HPDE6-E6E7 (cell line): ENCODE results near the gene DLX1.

ENCODE experiments used
- DNase-seq: peaks from one replicate; pipeline ENCODE4 v3.0.0; 2011; ENCODE audit warnings: missing footprints; ENCODE audit errors: extremely low spot score

DLX1 gene

DNA sequence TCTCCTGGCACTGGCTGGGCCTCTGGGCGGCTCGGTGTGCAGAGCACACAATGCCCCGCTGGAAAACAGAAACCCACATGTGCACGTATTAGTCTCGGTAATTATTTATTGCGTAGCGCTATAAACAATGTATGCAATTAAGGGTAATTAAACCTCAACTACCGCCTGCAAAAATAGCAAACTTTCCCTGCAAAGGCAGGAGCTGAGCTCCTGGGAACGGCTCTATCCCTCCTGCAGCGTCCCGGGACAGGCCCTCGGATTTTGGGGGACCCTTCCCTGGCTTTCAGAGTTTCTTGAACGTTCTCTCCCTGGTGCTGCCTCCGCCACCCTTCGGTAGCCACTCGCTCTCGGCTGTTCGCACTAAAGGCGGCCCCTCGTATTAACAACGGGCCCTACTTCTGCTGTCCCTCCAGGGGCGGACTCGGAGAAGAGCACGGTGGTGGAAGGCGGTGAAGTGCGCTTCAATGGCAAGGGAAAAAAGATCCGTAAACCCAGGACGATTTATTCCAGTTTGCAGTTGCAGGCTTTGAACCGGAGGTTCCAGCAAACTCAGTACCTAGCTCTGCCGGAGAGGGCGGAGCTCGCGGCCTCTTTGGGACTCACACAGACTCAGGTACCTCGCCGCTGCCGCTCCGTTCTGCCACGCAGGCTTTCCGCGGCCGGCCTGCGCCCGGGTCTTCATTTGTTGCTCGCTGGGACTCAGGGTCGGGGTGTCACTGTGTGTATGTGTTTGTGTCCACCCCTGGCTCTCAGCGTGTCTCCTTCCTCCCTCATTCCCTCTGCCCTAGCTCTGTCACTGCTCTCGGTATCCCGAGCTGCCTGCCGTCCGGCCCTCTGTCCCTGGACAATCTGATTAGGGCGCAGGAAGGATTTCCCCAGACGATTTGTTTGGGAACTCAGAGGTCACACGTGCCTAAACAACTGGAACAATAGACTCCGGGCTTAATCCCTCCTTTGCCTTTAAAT lies 1.2 kb downstream of the DLX1 start:
- DNase-seq = no peak

DNA sequence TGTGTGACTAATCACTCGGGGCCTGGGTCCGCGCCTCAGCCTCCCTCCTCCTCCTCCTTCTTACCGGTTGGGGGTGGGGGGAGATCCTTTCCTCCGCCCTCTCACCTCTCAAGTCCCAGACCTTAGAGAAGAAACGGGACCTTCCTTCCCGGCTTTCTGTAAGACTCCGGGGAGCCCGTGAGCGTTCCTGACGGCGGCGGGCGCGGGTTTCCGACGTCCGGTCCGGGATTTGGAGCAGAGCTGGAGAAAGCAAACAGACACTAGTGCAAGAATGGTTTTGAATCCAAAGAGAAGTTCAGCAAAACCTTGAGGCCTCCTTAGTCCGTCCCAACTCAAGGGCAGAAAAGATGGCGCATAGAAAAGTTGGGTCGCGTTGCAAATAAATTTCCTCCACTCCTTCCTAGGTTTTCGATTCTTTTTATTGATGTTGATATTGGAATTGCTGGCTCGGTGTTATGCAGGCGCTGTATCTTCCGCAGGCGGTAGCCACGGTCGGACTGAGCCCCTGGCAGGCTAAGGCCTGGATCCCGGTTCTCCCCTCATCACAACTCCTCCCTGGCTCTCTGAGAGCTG lies 2.0 kb downstream of the DLX1 start:
- DNase-seq = no peak

DNA sequence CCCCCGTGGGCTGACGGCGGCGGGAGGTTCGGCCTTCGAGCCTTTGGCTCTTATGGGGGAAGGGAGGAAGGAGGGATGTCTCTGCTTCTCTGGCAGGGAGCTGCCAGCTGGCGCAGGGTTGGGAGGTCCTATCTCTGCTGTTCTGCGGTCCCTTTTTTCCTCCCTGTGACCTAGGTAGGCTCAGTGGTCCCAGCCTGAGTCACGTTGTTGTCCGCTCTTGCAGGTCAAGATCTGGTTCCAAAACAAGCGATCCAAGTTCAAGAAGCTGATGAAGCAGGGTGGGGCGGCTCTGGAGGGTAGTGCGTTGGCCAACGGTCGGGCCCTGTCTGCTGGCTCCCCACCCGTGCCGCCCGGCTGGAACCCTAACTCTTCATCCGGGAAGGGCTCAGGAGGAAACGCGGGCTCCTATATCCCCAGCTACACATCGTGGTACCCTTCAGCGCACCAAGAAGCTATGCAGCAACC lies 2.5 kb downstream of the DLX1 start:
- no peak for DNase-seq

DNA sequence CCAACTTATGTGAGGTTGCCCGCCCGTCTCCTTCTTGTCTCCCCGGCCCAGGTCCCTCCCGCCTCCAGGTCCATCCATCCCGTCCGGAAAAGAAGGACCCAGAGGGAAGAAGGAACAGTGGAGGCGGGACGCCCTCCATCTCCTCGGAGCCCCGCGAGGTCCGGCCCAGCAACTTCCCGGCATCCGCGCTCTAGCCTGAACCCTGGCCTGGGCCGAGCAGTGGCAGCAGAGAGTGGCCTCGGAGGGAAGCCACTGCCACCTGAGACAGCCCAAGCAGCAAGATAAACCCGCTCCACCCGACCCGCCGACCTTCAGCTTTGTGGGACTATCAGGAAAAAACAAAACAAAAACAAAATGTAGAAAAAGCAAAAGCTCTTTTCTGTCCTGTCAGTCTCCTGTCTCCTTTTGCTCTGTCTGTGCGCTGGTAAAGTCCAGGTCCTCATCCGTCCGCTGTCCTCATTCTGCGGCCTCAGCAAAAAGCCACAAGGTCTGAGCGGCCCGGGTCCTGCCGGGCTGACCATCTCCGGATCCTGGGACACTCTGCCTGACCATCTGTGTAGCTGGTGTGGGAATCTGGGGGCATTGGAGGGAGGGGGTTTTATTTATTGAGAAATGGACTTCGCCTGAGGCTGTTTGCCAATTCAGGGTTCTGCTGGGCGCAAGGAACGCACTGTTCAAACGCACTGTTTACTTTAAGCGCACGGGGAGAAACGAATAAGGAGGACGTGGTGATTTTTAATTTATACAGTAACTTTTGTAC lies 3.1 kb downstream of the DLX1 start:
- DNase-seq = no peak

DNA sequence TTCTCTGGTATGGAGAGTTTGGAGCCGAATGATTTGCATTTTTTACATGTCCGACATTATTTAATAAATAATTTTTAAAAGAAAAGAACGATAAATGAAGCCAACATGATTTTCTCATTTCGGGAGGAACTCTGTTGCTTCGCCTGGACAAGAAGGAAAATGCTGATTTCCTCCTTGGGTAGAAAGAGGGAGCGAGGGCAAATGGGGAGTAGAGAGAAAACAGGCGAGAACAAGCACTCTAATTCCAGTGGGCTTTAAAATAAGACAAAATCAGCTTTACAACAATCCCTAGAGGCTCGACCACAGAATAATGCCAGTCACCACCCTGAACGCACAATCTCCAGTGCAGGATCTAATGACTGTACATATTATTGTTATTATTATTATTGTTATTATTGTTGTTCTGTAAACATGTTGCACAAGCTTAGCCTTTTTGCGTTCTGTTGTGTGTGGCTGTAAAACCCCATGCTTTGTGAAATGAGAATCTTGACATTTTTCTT lies 3.7 kb downstream of the DLX1 start:
- no peak for DNase-seq

DNA sequence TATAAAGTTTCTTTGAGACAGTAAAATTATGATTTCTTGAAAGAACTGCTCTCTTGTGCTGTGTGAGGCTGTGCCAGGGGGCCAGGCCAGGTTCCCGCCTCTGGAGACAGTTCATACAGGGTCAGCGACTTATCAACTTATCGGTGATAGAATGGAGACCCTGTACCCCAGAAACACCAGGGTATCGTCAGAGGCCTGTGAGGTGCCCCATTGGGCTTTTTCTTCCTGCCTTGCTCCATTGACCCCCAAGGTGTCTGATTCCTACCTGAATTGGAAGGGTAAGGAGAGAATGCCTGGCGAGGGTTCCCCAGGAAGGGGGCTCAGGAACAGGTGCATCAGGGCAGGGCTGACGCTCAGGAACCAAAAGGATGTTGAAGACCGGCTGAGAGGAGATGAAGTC lies 4.3 kb downstream of the DLX1 start:
- no peak for DNase-seq

DNA sequence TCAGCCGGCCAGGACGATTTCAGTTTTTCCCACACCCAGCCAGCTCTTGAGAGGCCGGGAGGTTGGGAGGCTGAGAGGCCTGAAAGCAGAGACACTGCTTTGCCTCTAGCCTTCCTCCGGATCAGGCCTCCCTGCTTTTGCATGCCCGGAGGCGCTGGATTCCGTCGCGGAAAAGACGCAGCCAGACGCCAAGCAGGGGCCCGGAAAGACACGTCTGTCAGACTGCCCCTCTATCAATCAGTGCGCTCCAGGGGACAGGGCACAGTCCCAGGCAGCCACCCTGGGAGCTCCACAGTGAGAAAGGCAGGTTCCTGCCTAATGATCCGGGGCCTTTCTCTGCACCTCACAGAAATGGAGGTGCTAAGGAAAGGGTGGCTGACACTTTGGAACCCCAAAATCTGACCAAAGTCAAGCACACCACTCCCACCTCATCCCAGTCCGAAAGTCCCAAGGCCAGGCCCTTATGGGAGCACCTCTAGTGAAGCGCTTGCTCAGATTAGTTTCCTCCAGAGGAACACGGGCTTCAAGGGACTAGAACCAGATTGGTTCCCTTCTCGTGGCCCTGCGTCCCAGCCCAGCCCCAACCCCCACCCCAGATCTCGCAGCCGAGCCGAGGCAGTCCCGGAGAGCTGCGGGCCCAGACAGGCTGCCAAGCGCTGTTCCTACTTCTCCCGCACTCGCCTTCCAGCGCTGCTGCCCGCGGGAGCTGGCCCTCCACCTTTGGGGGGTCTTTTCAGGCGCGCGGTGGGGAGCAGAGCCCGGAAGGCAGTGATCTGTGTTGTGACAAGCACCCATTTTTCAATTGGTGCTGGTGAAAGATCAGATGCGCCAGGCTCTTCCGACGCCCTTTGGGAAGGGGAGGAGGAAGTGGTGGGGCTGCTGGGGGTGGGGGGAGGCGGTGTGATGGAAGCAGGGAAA lies 5.0 kb downstream of the DLX1 start:
- DNase-seq = no peak

DNA sequence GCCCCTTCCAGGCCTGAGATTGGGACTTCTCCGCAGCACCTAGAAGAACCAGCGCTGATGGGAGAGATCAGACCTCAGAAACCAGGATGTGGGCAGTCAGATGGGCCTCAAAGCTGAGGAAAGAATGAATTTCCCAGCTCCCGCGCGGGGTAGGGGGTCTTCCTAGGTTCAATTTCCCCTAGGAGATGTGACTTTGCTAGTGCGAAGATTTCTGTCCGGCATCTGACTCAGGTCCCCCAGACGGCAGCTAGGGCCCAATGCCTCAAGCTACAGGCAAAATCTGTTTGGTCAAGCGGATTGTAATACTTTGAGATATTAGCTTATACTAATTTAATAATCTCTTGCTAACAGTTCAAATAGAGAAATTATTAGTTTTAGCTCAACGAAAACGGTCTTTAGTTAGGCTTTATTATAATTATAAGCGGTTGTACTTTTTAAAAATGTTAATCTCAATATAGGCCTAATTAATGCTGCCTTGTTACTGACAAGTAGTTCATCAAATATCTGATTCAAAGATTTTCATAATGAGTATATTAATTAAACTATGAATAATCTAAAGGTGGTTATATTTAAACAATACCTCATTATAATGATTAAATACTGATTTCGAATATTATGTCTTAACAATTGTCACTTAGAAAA lies 5.8 kb downstream of the DLX1 start:
- DNase-seq = no peak

DNA sequence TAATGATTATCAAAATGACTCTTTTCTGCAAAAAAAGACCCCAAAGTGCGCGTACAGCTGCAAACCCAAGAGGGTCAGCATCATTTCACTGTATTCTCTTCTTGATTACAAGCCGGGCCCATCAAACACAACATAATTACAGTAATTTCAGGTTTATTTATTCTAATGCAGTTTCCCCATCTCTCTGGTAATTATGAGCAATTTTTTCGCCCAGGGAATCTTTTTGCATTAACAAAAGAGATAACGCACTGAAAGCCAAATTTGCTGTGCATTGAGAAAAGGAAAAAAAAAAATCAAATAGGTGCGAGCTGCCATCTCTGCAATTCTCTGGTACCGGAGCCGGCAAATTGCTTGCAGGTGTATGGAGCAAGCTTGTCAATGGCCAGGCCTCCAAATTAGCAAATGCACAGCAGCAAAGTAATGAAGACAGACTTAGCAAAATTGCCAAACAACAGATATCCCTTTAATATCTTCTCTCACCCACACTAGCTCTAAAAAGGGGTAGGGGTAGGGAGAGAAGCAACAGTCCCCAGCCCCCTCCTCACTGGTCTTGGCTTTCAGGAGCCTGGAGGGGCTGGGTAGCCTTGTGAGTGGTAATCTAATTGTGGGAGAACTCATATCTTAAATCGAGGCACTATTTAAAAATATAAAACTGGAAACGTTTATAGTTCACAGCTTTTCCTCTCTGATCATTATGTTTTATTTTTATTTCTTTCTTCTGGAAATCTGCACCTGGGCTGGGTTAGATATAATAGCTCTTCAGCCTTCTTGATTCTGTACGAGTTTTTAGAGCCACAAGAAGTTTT lies 6.7 kb downstream of the DLX1 start:
- DNase-seq = no peak

DNA sequence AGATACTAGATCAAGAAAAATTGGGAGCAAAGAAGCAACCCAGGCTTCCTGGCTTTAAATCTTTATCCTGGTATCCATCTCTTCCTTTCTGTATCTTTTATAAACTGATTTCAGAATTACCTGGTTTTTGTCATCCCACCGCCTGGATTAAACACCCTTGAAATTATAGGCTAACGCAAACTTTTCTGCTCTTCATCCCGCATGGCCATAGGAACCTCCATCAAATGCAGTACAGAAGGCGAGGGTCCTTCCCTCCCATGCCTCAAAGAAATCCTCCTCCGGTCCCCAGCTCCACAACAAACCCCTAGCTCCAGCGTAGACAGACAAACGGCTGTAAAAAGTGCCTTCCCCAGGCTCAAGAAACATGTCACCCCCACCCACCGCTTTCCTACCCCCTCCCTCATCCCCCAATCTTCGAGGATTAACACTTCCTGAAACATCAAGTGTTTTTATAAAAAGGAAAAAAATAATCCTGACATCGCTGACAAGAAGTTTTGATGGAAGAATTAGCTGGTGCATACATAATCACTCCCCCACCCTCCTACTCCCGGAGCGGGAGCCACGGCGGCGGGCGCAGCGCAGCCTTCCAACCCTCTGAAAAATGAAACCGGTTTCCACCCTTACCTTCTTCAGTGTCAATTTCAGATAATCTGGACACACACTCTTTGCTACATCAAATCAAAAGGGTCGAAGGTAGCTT lies 7.6 kb downstream of the DLX1 start:
- no peak for DNase-seq

DNA sequence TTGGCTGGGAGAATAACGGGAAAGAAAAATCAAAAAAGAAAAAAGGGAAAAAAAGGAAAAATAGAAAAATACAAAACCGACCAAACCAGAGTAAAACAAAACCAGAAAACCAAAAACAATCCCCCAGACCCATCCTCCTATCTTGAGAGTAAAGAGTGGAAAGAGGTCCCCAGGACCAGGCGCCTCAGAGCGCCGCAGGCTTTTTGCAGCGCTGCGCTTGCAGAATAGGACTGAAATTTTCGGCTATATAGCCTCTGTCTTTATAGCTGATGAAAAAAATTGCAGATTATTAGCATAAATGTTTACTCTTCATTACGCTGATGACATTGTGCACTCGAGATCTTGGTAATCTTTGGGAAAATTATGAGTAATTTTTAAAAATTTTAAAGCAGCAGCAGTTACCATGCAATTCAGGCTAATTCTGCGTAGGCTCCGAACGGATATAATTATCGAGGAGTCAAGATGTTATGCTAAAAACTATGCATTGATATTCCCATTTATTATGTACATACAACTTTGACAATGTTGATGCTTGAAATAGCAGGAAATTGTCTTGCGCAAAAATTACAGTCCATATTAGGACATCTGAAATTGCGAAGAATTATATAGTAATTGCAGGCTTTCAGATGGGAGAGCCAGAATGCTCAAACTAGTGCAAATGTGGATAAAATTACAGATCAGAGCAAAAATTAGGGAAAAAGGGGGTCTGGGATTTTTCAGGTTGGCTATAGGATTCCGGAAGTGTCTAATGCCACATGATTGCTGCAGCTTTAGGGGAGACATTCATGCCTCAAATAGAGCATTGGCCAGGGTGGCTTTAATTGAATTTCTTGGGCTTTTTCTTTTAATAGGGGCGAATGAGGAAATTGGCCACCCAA lies 8.3 kb downstream of the DLX1 start:
- no peak for DNase-seq

DNA sequence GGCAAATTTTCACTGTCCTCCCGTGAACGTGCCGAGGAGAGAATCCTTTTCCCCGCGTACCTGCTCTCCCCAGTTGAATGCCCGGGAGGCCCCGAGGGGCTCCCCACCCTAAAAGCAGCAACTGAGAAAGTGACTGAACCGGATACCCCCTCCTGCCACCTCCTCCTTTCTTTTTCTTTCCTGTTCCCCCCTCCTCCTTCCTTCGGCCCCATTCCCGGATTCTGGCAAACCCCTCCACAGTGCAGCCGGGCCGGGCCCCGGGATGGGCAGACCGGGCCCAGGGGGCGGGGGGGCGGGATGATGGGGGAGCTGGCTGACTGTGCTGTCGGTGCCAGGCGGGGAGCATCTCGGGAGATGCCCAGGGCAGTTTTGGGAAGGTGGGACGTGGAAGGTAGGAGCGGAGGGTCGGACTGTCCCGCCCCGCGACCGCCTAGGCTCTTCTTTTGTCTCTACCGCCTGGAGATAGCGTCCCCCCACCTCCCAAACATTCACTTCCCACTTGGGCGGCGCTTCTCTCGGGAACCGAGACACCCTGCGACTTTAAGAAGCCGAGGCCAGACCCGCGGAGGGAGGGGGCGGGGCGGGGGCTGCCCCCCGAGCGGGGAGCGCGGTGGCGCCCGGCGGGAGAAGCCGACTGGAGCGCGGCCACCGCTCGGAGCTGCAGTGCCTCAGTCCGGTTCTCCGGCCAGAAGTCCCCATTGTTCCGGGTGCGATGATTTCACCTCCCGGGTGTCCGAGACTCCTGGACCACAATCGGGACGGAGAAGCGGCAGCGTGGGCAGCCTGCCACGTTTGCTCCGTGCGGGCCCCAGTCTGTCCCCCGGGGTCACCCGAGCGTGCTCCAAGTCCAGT lies 9.2 kb downstream of the DLX1 start:
- no peak for DNase-seq

DNA sequence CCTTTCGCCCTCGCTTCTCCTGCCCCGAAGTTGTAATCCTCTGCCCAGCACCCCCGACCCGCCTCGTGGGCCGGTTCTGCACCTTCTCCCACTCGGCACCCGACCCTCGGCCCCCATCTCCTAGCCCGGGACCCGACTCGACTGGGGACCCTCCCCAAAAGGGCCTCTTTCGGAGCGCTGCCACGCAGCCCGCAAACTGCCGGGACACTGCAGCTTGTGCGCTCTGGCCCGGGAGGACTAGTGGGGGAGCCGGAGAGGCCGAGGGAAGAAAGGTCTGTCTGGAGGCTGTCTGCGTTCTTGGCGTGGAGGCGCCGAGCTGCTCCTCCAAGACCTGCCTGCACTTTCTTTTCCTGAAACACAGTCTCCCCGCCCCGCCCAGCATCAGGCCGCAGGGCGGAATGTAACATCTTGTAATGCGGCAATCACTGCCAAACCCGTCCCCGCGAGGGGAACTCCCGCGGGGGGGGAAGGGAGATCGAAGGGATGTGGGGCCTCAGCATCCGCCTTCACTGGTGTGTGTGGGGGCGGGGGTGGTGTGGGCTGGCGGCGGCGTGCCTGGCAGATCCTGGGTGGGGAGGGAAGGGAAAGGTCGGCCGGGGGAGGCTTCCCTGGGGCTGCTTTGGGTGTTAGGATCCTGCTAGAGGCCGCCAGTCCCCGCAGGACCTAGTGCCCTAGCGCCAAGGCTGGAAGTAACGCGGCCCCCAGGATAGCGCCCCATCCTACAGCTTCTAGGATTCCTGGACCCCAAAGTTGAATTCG lies 10.0 kb downstream of the DLX1 start:
- no peak for DNase-seq

DNA sequence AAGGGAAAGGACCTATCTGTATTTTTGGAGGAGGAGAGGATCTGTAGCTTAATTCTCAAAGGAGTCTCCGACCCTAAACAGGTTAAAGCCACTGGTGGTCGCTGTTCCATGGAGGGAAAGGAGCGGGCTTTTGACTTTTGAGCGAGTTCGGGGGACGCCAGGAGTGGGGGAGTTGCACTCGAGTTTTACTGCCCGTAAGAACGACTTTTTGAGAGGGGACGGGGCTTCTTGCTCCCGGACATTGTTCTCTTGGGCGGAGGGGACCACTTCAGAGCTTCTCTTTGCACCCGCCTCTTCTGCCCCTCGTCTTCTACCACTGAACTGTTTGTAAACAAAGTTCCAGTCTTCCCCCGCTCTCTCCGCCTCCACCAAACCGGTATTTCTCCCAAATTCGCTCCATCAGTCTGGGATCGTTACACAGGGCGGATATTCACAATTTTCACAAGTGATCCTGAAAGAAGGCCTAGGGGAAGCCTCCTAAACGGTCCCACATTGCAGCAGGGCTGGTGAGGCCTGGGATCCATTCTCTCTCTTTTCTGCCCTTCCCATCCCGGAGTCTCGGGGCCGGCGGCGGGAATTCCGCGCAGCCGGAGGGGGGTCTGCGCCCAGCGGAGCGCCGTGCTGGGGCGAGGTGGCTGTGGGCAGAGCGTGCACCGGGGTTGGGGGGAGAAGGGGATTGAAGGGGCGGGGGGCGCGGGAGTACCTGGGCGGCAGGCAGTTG lies 10.8 kb downstream of the DLX1 start:
- DNase-seq = no peak

DNA sequence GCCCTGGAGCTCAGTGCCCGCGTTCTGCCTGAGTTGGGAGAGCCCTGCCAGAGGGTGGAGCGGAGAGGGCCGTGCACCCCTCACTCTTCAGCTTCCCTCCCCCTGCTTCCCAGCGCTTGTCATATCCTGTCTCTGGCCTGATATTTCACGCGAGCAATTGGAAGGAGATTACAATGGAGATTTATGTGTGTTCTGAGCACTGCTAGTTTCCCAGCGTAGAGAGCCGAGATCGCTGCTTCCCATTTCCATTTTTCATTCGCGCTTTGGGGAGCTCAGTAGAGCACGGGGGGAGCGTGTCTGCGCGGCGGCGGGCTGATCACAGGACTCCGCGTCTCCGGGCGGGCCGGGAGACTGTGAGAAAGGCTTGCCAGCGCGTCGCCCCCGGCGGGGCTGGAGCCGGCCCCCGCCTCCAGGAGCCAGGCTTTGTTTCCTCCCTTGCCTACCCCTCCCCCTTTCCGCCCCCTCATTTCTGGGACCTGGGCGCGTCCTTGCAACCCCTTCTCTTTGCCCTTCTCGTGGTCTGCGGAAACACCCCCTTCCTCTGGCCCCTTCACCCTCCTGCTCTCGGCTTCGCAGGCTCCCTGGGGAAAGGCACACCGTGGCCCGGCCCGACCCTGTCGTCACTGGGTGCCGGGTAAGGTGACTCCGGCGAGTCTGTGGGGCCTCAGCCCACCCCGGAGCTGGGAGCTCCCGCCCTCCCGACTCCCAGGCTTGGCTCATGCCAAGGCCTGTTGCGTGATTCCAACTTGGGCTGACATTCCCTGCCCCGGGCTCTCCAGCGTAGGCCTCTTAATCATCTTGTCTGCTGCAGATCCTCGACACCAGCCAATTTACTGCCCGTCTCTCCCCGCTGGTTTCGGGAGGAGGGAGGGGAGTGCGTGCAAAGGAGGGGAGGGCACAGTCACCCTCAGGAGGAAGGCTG lies 11.6 kb downstream of the DLX1 start:
- no peak for DNase-seq
